Stimulated activated CD4-positive, alpha-beta T cell treated with anti-CD3 and anti-CD28 coated beads, Interleukin-12 subunit alpha, Interleukin-12 subunit beta, amount 100 ng/mL, for 24 hours (primary cell): ENCODE results near the gene EPN1.
A peak's percentile ranks its signal among the peaks of the same experiment; 100 is the strongest.

ENCODE experiments used
- DNase-seq, 2 experiments: peaks; one replicate each; pipeline ENCODE4 v3.0.0-alpha.2; 2020; ENCODE audit warnings: low read depth in 2 of 2

Gene EPN1

GRCh38 chr19:55674841-55675660, at the start of gene EPN1:
EPN1 (plus strand) TSS chr19:55675226; CDS start chr19:55678628, 3,402 bp downstream.
- peak; percentile 95 to 96 for DNase-seq

GRCh38 chr19:55626350-55626749, 48.7 kb upstream of the EPN1 start:
- DNase-seq = peak in 1 of 2 experiments; percentile 29

- peak; percentile 70 to 86 for DNase-seq
Observed at GRCh38 chr19:55632463-55632834, 42.6 kb upstream of the EPN1 start.

- DNase-seq = no peak
Observed at GRCh38 chr19:55633861-55634260, 41.2 kb upstream of the EPN1 start.

- DNase-seq = no peak
Observed at GRCh38 chr19:55635334-55635717, 39.7 kb upstream of the EPN1 start.

GRCh38 chr19:55635856-55636440, 39.1 kb upstream of the EPN1 start:
- DNase-seq = no peak

- no peak for DNase-seq
Observed at GRCh38 chr19:55636723-55637122, 38.3 kb upstream of the EPN1 start.

- DNase-seq = no peak
Observed at GRCh38 chr19:55637534-55637933, 37.5 kb upstream of the EPN1 start.

GRCh38 chr19:55638864-55639359, 36.1 kb upstream of the EPN1 start:
- DNase-seq = peak in 1 of 2 experiments; percentile 55

GRCh38 chr19:55640043-55640576, 34.9 kb upstream of the EPN1 start:
- peak in 1 of 2 experiments; percentile 46 for DNase-seq

- DNase-seq = peak in 1 of 2 experiments; percentile 64
Observed at GRCh38 chr19:55640577-55641425, 34.2 kb upstream of the EPN1 start, which contains the start of gene ZNF580. ZNF580 (plus strand) TSS chr19:55641002; CDS start chr19:55642509, 1,507 bp downstream.

- DNase-seq = no peak
Observed at GRCh38 chr19:55641426-55642152, 33.4 kb upstream of the EPN1 start.

- DNase-seq = peak in 1 of 2 experiments; percentile 31
Observed at GRCh38 chr19:55642153-55643002, 32.6 kb upstream of the EPN1 start.

- peak; percentile 64 to 76 for DNase-seq
Observed at GRCh38 chr19:55643003-55643886, 31.8 kb upstream of the EPN1 start, which contains the start of gene ZNF581. ZNF581 (plus strand) TSS chr19:55643649; CDS start chr19:55644572, 923 bp downstream.

GRCh38 chr19:55643887-55644176, 31.2 kb upstream of the EPN1 start:
- no peak for DNase-seq

- no peak for DNase-seq
Observed at GRCh38 chr19:55644191-55644833, 30.7 kb upstream of the EPN1 start.

- DNase-seq = no peak
Observed at GRCh38 chr19:55644842-55645511, 30.0 kb upstream of the EPN1 start.

- no peak for DNase-seq
Observed at GRCh38 chr19:55645512-55645881, 29.5 kb upstream of the EPN1 start.
